Uterus (tissue), 2 donors: ENCODE data around the gene FDX2.
"Not testable (repeated sequence)": the region's sequence is repeated elsewhere in the genome, so short reads cannot be mapped to it uniquely, and the experiment has no call there.

Experiments used
- POLR2A ChIP-seq, 2 donors: fragments of 450-650 bp; IDR thresholded peaks; one replicate each; pipeline ENCODE4 v1.6.1; 2016; ENCODE audit warnings: antibody characterized with exemption in 2 of 2, mild to moderate bottlenecking in 1 of 2, moderate library complexity in 1 of 2
- TF ChIP-seq, protein P1 (sequence below), 4 experiments: fragments of 200-600 bp in 2 of 4; fragments of 450-650 bp in 2 of 4; sonication (generic) in 2 of 4; IDR thresholded peaks; one replicate each; pipeline ENCODE4 v1.5.1; 2016 to 2019; ENCODE audit warnings: antibody characterized with exemption in 4 of 4, mild to moderate bottlenecking in 2 of 4, moderate library complexity in 1 of 4

DNA sequence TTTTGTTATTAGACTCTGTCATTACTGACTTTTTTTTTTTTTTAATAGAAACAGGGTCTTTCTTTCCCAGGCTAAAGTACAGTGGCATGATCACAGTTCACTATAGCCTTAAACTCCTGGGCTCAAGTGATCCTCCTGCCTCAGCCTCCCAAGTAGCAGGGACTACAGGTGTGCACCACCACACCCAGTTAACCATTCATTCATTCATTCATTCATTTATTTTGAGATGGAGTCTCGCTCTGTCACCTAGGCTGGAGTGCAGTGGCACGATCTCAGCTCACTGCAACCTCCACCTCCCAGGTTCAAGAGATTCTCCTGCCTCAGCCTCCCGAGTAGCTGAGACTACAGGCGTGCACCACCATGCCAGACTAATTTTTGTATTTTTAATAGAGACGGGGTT lies 33.8 kb downstream of the FDX2 start:
- TF ChIP-seq, protein P1, sequence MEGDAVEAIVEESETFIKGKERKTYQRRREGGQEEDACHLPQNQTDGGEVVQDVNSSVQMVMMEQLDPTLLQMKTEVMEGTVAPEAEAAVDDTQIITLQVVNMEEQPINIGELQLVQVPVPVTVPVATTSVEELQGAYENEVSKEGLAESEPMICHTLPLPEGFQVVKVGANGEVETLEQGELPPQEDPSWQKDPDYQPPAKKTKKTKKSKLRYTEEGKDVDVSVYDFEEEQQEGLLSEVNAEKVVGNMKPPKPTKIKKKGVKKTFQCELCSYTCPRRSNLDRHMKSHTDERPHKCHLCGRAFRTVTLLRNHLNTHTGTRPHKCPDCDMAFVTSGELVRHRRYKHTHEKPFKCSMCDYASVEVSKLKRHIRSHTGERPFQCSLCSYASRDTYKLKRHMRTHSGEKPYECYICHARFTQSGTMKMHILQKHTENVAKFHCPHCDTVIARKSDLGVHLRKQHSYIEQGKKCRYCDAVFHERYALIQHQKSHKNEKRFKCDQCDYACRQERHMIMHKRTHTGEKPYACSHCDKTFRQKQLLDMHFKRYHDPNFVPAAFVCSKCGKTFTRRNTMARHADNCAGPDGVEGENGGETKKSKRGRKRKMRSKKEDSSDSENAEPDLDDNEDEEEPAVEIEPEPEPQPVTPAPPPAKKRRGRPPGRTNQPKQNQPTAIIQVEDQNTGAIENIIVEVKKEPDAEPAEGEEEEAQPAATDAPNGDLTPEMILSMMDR (IDR thresholded peaks at IDR 0.05): not testable (repeated sequence)
- not testable (repeated sequence) for TF ChIP-seq POLR2A (IDR thresholded peaks at IDR 0.05)
